Breast epithelium (tissue), 4 donors: Measurements from ENCODE around the gene MRPL16. TPM values are rescaled to one million over a fixed set of nuclear protein-coding genes. Genes with fewer than 3 reads are reported as not detected.

Experiments used
- DNase-seq, 2 donors: peaks; one replicate each; pipeline ENCODE4 v3.0.0-alpha.2; 2019; ENCODE audit warnings: low spot score in 2 of 2
- H3K27ac ChIP-seq, 2 donors: fragments of 200-600 bp; sonication (generic) in 1 of 2; one replicate each; pipeline ENCODE4 v1.5.1; 2016 to 2019; ENCODE audit warnings: mild to moderate bottlenecking in 1 of 2
- H3K27me3 ChIP-seq, 2 donors: fragments of 200-600 bp; sonication (generic) in 1 of 2; one replicate each; pipeline versions ENCODE4 v1.5.1 to v1.6.0; 2017 to 2019; ENCODE audit warnings: control low read depth in 1 of 2, mild to moderate bottlenecking in 1 of 2
- H3K36me3 ChIP-seq: fragments of 200-600 bp; one replicate; pipeline ENCODE4 v1.5.1; 2019
- H3K4me1 ChIP-seq, 2 donors: fragments of 200-600 bp; sonication (generic); one replicate each; pipeline ENCODE4 v1.5.1; 2016 to 2019; ENCODE audit warnings: control low read depth in 1 of 2
- H3K4me3 ChIP-seq, 3 donors: fragments of 200-600 bp; sonication (generic); 1 replicate in 2 of 3; 2 replicates in 1 of 3; pipeline ENCODE4 v1.5.1; 2016 to 2019; ENCODE audit warnings: mild to moderate bottlenecking in 3 of 3, moderate library complexity in 2 of 3
- H3K9me3 ChIP-seq, 2 donors: fragments of 200-600 bp; sonication (generic) in 1 of 2; one replicate each; pipeline ENCODE4 v1.5.1; 2016 to 2019; ENCODE audit warnings: control low read depth in 1 of 2
- POLR2A ChIP-seq: fragments of 450-650 bp; IDR thresholded peaks from one replicate; pipeline ENCODE4 v1.6.1; 2016; ENCODE audit warnings: antibody characterized with exemption, mild to moderate bottlenecking, moderate library complexity
- POLR2AphosphoS5 ChIP-seq, 3 donors: sonication (generic); formaldehyde crosslinking; IDR thresholded peaks; one replicate each; pipeline ENCODE4 v1.6.1; 2017; ENCODE audit warnings: antibody characterized with exemption in 3 of 3
- intact Hi-C: fragments of 100-400 bp; cut with DNase I; formaldehyde crosslinking; loops from one replicate; pipeline ENCODE4 v1.15.1; 2023; ENCODE audit warnings: low total_unique reads
- total RNA-seq, 3 donors: library from RNA; depleted of rRNA; stranded (reverse); fragments of >200 nt; gene quantifications; one replicate each; pipeline ENCODE4 v1.1.0, GENCODE V29; 2016
- TF ChIP-seq, protein P1 (sequence below), 3 donors: fragments of 450-650 bp; IDR thresholded peaks; one replicate each; pipeline ENCODE4 v1.5.1; 2016 to 2017; ENCODE audit warnings: antibody characterized with exemption in 3 of 3, mild to moderate bottlenecking in 3 of 3, moderate library complexity in 3 of 3

Gene MRPL16
- total RNA-seq, 3 donors from 2014 or later: 36.3 to 41.4 (median 37.4) TPM

DNA sequence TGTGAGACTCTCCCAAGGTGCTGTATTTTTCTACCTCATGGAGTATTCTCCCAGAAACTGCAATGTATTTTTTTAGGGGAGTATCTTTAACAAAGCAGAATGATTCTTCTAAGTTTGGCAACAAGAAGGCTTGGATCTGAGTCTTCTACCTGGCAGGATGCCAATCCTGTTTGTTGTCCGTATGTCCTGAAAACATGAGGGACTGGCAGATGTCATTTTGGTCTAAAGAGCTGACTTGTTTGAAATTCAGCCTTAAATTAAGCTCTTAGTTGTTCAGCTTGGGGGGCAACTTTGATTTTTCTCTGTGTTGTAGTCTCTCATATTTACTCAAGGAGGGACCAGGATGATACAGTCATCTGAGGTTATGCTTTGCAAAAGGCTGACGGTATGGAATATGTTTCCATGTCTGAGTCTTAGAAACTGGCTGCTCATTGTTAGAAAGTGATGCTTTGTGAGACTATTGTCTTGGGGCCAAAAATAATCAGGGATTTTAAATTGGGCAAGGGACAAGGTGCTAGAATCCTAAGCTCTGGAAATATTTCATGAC, 9.3 kb downstream of the MRPL16 start:
- Histone ChIP-seq H3K27ac (no peak overlapping the region), H3K4me1 (no peaks in the 10 kb centered on the region), H3K36me3 (no peaks in the 10 kb centered on the region), H3K4me3 (no peak overlapping the region), H3K9me3 (no peaks in the 10 kb centered on the region), H3K27me3 (no peaks in the 10 kb centered on the region)
- TF ChIP-seq POLR2AphosphoS5 (IDR thresholded peaks at IDR 0.05): no peak
- TF ChIP-seq, protein P1, sequence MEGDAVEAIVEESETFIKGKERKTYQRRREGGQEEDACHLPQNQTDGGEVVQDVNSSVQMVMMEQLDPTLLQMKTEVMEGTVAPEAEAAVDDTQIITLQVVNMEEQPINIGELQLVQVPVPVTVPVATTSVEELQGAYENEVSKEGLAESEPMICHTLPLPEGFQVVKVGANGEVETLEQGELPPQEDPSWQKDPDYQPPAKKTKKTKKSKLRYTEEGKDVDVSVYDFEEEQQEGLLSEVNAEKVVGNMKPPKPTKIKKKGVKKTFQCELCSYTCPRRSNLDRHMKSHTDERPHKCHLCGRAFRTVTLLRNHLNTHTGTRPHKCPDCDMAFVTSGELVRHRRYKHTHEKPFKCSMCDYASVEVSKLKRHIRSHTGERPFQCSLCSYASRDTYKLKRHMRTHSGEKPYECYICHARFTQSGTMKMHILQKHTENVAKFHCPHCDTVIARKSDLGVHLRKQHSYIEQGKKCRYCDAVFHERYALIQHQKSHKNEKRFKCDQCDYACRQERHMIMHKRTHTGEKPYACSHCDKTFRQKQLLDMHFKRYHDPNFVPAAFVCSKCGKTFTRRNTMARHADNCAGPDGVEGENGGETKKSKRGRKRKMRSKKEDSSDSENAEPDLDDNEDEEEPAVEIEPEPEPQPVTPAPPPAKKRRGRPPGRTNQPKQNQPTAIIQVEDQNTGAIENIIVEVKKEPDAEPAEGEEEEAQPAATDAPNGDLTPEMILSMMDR (IDR thresholded peaks at IDR 0.05): no peak
- no peak for TF ChIP-seq POLR2A
- DNase-seq: no peak
- intact Hi-C loops: no loop called here

DNA sequence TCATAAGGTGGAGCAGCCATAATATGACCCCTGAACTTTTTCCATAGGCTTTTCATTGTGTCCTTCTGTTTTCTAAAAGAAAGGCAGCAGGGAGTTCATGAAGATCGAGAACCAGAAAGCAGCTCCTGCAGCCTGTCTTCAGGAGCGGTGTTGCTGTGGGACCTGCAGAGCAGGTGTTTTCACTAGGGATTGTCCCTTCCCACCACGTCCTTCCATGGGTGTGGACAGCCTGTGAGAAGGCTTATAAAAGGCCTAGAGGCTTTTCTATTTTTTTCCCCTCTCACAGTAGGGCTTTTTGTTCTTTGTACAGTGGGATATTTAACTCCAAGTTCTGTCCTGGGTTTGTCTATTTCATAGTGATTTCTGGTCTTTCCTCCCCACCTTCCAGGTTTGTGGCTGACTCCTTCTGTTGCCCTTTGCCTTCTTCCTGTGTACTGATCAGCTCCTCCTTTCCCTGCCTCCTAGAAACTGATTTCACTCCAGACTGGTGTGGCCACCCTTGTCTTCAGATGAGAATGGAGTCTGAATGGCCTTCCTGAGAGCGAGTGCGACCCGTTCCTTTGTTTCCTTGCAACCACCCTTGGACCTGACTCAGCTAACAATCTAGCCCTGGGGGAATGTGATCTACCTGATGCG, 10.1 kb downstream of the MRPL16 start:
- no peak for DNase-seq
- no peaks in the 10 kb centered on the region for H3K4me1 ChIP-seq
- no peak overlapping the region for H3K4me3 ChIP-seq
- intact Hi-C loops: no loop called here
- no peaks in the 10 kb centered on the region for H3K9me3 ChIP-seq
- H3K27ac ChIP-seq: no peak overlapping the region
- H3K27me3 ChIP-seq: no peaks in the 10 kb centered on the region
- TF ChIP-seq, protein P1 (IDR thresholded peaks at IDR 0.05): no peak
- TF ChIP-seq POLR2A: no peak
- TF ChIP-seq POLR2AphosphoS5 (IDR thresholded peaks at IDR 0.05): no peak
- H3K36me3 ChIP-seq: no peaks in the 10 kb centered on the region

DNA sequence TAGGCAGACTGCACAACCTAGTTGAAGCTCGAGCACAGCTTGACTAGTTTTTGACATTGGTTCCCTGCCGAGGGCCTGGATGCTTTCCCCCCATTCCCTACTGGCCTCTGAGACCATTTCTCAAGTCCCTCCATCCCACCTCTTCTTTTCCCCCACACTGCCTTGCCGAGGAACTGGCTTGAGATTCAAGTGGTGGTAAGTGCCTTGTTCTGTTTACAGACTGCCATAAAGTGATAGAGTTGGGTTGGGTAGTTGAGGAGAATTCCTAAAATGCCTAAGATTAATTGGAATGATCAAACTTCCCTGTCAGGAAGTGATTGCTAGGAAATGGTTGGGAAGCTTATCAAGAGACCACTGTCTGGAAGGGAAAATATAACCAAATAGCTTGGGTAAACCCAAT, 16.2 kb downstream of the MRPL16 start:
- TF ChIP-seq POLR2AphosphoS5 (IDR thresholded peaks at IDR 0.05) (no peak), POLR2A (no peak)
- TF ChIP-seq, protein P1 (IDR thresholded peaks at IDR 0.05): no peak
- no peaks in the 10 kb centered on the region for H3K9me3 ChIP-seq
- intact Hi-C loops: no loop called here
- H3K27ac ChIP-seq: no peak overlapping the region
- H3K27me3 ChIP-seq: no peaks in the 10 kb centered on the region
- no peak overlapping the region for H3K4me3 ChIP-seq
- no peak for DNase-seq
- peaks cover 6% of the 10 kb centered on the region for H3K36me3 ChIP-seq
- no peaks in the 10 kb centered on the region for H3K4me1 ChIP-seq

DNA sequence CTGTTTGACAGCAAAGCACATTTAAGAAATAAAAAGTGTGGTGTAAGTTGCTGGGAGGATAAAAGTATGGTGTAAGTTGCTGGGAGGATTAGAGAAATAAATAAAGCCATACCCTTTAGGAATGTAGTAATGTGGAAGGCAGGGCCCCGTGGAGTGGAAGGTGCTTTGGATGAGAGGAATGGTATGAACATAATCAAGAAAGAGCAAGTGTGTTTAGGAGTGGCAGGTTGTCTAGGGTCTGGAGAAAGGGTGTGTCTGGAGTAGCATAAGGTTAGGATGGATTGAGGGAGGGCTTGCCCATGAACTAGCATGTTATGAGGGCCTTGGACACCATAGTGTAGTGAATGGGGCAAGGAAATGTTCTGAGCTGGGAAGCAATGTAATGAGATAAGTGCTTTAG, 18.1 kb downstream of the MRPL16 start:
- Histone ChIP-seq H3K4me1 (peaks cover 0 to 4% of the 10 kb centered on the region in 2 donors), H3K27me3 (no peaks in the 10 kb centered on the region), H3K4me3 (no peak overlapping the region), H3K27ac (no peak overlapping the region), H3K9me3 (no peaks in the 10 kb centered on the region), H3K36me3 (peaks cover 6% of the 10 kb centered on the region)
- intact Hi-C loops: no loop called here
- TF ChIP-seq POLR2AphosphoS5 (IDR thresholded peaks at IDR 0.05): no peak
- TF ChIP-seq POLR2A: no peak
- TF ChIP-seq, protein P1 (IDR thresholded peaks at IDR 0.05): no peak
- DNase-seq: no peak

DNA sequence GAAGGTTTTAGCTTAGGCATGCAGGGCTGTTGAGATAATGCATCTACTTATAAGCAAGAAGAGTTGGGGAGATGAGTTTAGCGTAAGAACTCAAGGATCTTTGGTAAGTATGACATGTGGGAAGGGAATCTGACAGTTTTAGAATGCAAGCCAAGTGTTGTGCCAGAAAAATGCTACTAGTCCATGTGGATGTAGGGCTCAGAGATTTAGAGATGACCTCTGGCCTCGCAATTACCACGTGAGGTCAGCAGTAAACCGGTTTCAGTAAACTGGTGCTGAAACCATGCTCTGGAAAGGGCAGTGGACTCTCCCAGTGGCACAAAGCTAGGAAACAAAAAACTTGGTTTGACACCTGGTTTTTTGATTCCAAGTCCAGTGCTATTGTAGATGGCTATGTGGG, 18.9 kb downstream of the MRPL16 start:
- Histone ChIP-seq H3K4me1 (peaks cover 0 to 13% of the 10 kb centered on the region in 2 donors), H3K27me3 (no peaks in the 10 kb centered on the region), H3K36me3 (peaks cover 6% of the 10 kb centered on the region), H3K4me3 (no peak overlapping the region), H3K27ac (no peak overlapping the region), H3K9me3 (no peaks in the 10 kb centered on the region)
- intact Hi-C loops: no loop called here
- DNase-seq: no peak
- no peak for TF ChIP-seq POLR2A
- TF ChIP-seq POLR2AphosphoS5 (IDR thresholded peaks at IDR 0.05): no peak
- TF ChIP-seq, protein P1 (IDR thresholded peaks at IDR 0.05): no peak
